Liver (tissue), 9 donors: ENCODE data around the gene HNRNPUL1. TPM values are rescaled to one million over a fixed set of nuclear protein-coding genes. Genes with fewer than 3 reads are reported as not detected.
A peak's percentile ranks its signal among the peaks of the same experiment; 100 is the strongest.

Source experiments
- DNase-seq: peaks from one replicate; pipeline ENCODE4 v3.0.0-alpha.2; 2017; ENCODE audit warnings: low spot score
- H3K27ac ChIP-seq, 2 donors: one replicate each; pipeline ENCODE4 v1.7.0; 2013; ENCODE audit warnings: inconsistent platforms in 2 of 2, low read length in 2 of 2, control low read depth in 1 of 2, low read depth in 1 of 2, mild to moderate bottlenecking in 1 of 2
- H3K27me3 ChIP-seq, 4 donors: one replicate each; pipeline versions ENCODE4 v1.6.1 to v1.7.0; 2013; ENCODE audit warnings: low read length in 3 of 4, inconsistent platforms in 1 of 4, mild to moderate bottlenecking in 1 of 4, moderate library complexity in 1 of 4; ENCODE audit not compliant: control insufficient read depth in 4 of 4, insufficient read depth in 4 of 4
- H3K36me3 ChIP-seq, 4 donors: one replicate each; pipeline versions ENCODE4 v1.6.1 to v1.7.0; 2013; ENCODE audit warnings: low read length in 3 of 4, mild to moderate bottlenecking in 3 of 4, low read depth in 1 of 4, moderate library complexity in 1 of 4; ENCODE audit not compliant: control insufficient read depth in 4 of 4, insufficient read depth in 3 of 4
- H3K4me1 ChIP-seq, 4 donors: one replicate each; pipeline versions ENCODE4 v1.6.1 to v1.7.0; 2013; ENCODE audit warnings: low read length in 3 of 4, mild to moderate bottlenecking in 3 of 4, moderate library complexity in 1 of 4; ENCODE audit not compliant: control insufficient read depth in 4 of 4, insufficient read depth in 4 of 4
- H3K4me3 ChIP-seq, 3 donors: one replicate each; pipeline versions ENCODE4 v1.6.1 to v1.7.0; 2013; ENCODE audit warnings: low read length in 3 of 3, control low read depth in 1 of 3, low read depth in 1 of 3, mild to moderate bottlenecking in 1 of 3
- H3K9ac ChIP-seq, 2 donors: one replicate each; pipeline ENCODE4 v1.7.0; 2013; ENCODE audit warnings: low read length in 2 of 2, mild to moderate bottlenecking in 2 of 2, moderate library complexity in 2 of 2, control low read depth in 1 of 2, low read depth in 1 of 2
- H3K9me3 ChIP-seq, 4 donors: one replicate each; pipeline versions ENCODE4 v1.6.1 to v1.7.0; 2013; ENCODE audit warnings: low read length in 3 of 4; ENCODE audit not compliant: control insufficient read depth in 4 of 4
- ATF3 ChIP-seq: IDR thresholded peaks from 2 replicates; pipeline ENCODE4 v1.6.1; 2016; ENCODE audit warnings: antibody characterized with exemption
- CTCF ChIP-seq: fragments of 150-350 bp; IDR thresholded peaks from 2 replicates; pipeline ENCODE4 v1.5.1; 2017; ENCODE audit warnings: improper control_type of control experiment, low read depth, low read length; ENCODE audit not compliant: missing input control
- EGR1 ChIP-seq, 2 donors: IDR thresholded peaks; 2 replicates each; pipeline ENCODE4 v1.6.1; 2016 to 2018; ENCODE audit warnings: antibody characterized with exemption in 2 of 2, low read depth in 2 of 2
- FOXA2 ChIP-seq: IDR thresholded peaks from 2 replicates; pipeline ENCODE4 v1.6.1; 2016; ENCODE audit warnings: antibody characterized with exemption
- GABPA ChIP-seq, 2 donors: IDR thresholded peaks in 1 of 2; conservative IDR thresholded peaks in 1 of 2; 2 replicates each; pipeline ENCODE4 v1.6.1; 2016; ENCODE audit warnings: antibody characterized with exemption in 2 of 2, mild to moderate bottlenecking in 1 of 2, moderate library complexity in 1 of 2
- HNF4G ChIP-seq: IDR thresholded peaks from 2 replicates; pipeline ENCODE4 v1.6.1; 2016; ENCODE audit warnings: antibody characterized with exemption
- JUND ChIP-seq, 2 donors: IDR thresholded peaks; 2 replicates each; pipeline ENCODE4 v1.6.1; 2016; ENCODE audit warnings: antibody characterized with exemption in 2 of 2
- MAX ChIP-seq: IDR thresholded peaks from 2 replicates; pipeline ENCODE4 v1.6.1; 2016; ENCODE audit warnings: antibody characterized with exemption
- NR2F2 ChIP-seq: IDR thresholded peaks from 2 replicates; pipeline ENCODE4 v1.6.1; 2016; ENCODE audit warnings: antibody characterized with exemption
- REST ChIP-seq: IDR thresholded peaks from 2 replicates; pipeline ENCODE4 v1.6.1; 2016; ENCODE audit warnings: antibody characterized with exemption, mild to moderate bottlenecking
- RXRA ChIP-seq, 2 donors: IDR thresholded peaks; 2 replicates each; pipeline ENCODE4 v1.6.1; 2017 to 2018; ENCODE audit warnings: antibody characterized with exemption in 2 of 2, mild to moderate bottlenecking in 1 of 2
- SP1 ChIP-seq: IDR thresholded peaks from 2 replicates; pipeline ENCODE4 v1.6.1; 2018; ENCODE audit warnings: antibody characterized with exemption, mild to moderate bottlenecking
- TAF1 ChIP-seq: conservative IDR thresholded peaks from 2 replicates; pipeline ENCODE4 v1.6.1; 2016; ENCODE audit warnings: antibody characterized with exemption, mild to moderate bottlenecking
- ZBTB33 ChIP-seq: IDR thresholded peaks from 2 replicates; pipeline ENCODE4 v1.6.1; 2016; ENCODE audit warnings: antibody characterized with exemption
- WGBS: extraction: QIAGEN DNeasy Blood & Tissue Kit; methylation state at CpG from one replicate; pipeline ENCODE4 v1.1.7; 2013; 5-methylcytosine and 5-hydroxymethylcytosine counted together
- polyA plus RNA-seq, 2 donors: library from polyadenylated mRNA; stranded (reverse) in 1 of 2; unstranded in 1 of 2; fragments of 200-250 nt in 1 of 2; fragments of >200 nt in 1 of 2; fragmentation: Nextera tagmentation in 1 of 2; extraction: Ambion mirVana in 1 of 2; gene quantifications; one replicate each; pipeline versions ENCODE4 v1.2.1 to v1.2.3, GENCODE V29; 2013 to 2015
- total RNA-seq, 2 donors: library from RNA; depleted of rRNA; stranded (reverse); fragments of >200 nt; gene quantifications; one replicate each; pipeline ENCODE4 v1.2.3, GENCODE V29; 2014
- donor health status: healthy.
- donor health status: healthy.
- donor health status: healthy.
- donor health status: healthy.
- donor health status: healthy.

HNRNPUL1 gene
- total and polyA plus RNA-seq, 4 donors = 34.9 to 80.2 (median 45.7) TPM

- 20% methylated on average over 30 of the region's 30 CpGs for WGBS
- DNase-seq = no peak
- Histone ChIP-seq H3K9ac (no peak overlapping the region), H3K4me3 (no peak overlapping the region), H3K27me3 (no peaks in the 10 kb centered on the region), H3K4me1 (peaks cover 10 to 59% (median 23%) of the 10 kb centered on the region in 4 donors), H3K9me3 (no peaks in the 10 kb centered on the region), H3K27ac (peak overlapping the region in 1 of 2 donors; percentile 61), H3K36me3 (peaks cover 0 to under 1% (median 0%) of the 10 kb centered on the region in 4 donors)
- TF ChIP-seq REST (no peak), TAF1 (no peak), SP1 (no peak), JUND (IDR thresholded peaks at IDR 0.05) (no peak), EGR1 (IDR thresholded peaks at IDR 0.05; ENCODE audit: low read depth in 2 of 2) (no peak), NR2F2 (no peak), FOXA2 (no peak), ZBTB33 (no peak), RXRA (IDR thresholded peaks at IDR 0.05) (no peak), GABPA (IDR thresholded peaks at IDR 0.05 in 1 of 2, conservative IDR thresholded peaks at IDR 0.05 in 1 of 2) (no peak), CTCF (no peak), ATF3 (no peak), MAX (no peak)
Observed at GRCh38 chr19:41325947-41326706, 62.0 kb downstream of the HNRNPUL1 start.

- no peak for DNase-seq
- no peaks in the 10 kb centered on the region for H3K9me3 ChIP-seq
- no peak overlapping the region for H3K9ac ChIP-seq
- H3K27ac ChIP-seq = peak overlapping the region; percentile 38 to 80
- H3K4me3 ChIP-seq = no peak overlapping the region
- H3K27me3 ChIP-seq = no peaks in the 10 kb centered on the region
- WGBS = 46% methylated on average over 13 of the region's 13 CpGs
- peaks cover 0 to 4% (median 0%) of the 10 kb centered on the region in 4 donors for H3K36me3 ChIP-seq
- peaks cover 10 to 53% (median 23%) of the 10 kb centered on the region in 4 donors for H3K4me1 ChIP-seq
- TF ChIP-seq RXRA (IDR thresholded peaks at IDR 0.05) (no peak), HNF4G (no peak), TAF1 (no peak), ZBTB33 (no peak), CTCF (no peak), JUND (IDR thresholded peaks at IDR 0.05) (no peak), FOXA2 (no peak), GABPA (IDR thresholded peaks at IDR 0.05 in 1 of 2, conservative IDR thresholded peaks at IDR 0.05 in 1 of 2) (peak in 1 of 2 donors; percentile 68)
Observed at GRCh38 chr19:41327076-41327575, 63.0 kb downstream of the HNRNPUL1 start.
